Uterus (tissue), 4 donors: ENCODE results near the gene MPV17L. TPM values are rescaled to one million over a fixed set of nuclear protein-coding genes. Genes with fewer than 3 reads are reported as not detected.
"Not testable (repeated sequence)": the region's sequence is repeated elsewhere in the genome, so short reads cannot be mapped to it uniquely, and the experiment has no call there.

ENCODE experiments used
- DNase-seq, 2 donors: peaks; one replicate each; pipeline ENCODE4 v3.0.0-alpha.2; 2019 to 2020
- H3K27ac ChIP-seq, 2 donors: fragments of 200-600 bp; sonication (generic); 1 replicate in 1 of 2; 2 replicates in 1 of 2; pipeline ENCODE4 v1.5.1; 2016 to 2018
- H3K27me3 ChIP-seq, 2 donors: fragments of 200-600 bp; sonication (generic); one replicate each; pipeline ENCODE4 v1.5.1; 2018 to 2019; ENCODE audit warnings: control low read depth in 1 of 2
- H3K36me3 ChIP-seq, 2 donors: fragments of 200-600 bp; sonication (generic); one replicate each; pipeline ENCODE4 v1.5.1; 2019; ENCODE audit warnings: control low read depth in 1 of 2
- H3K4me1 ChIP-seq, 2 donors: fragments of 200-600 bp; sonication (generic); one replicate each; pipeline ENCODE4 v1.5.1; 2018 to 2019; ENCODE audit warnings: control low read depth in 1 of 2
- H3K4me3 ChIP-seq, 2 donors: fragments of 200-600 bp; sonication (generic); 1 replicate in 1 of 2; 2 replicates in 1 of 2; pipeline ENCODE4 v1.5.1; 2018 to 2019; ENCODE audit warnings: mild to moderate bottlenecking in 1 of 2
- H3K9me3 ChIP-seq, 2 donors: fragments of 200-600 bp; sonication (generic); one replicate each; pipeline ENCODE4 v1.5.1; 2019; ENCODE audit warnings: control low read depth in 1 of 2
- intact Hi-C: fragments of 100-400 bp; cut with DNase I; formaldehyde crosslinking; loops from one replicate; pipeline ENCODE4 v1.15.1; 2023; ENCODE audit warnings: low total_unique reads
- total RNA-seq, 4 donors: library from RNA; depleted of rRNA in 3 of 4; stranded (reverse); fragments of >200 nt in 3 of 4; gene quantifications; one replicate each; pipeline versions ENCODE4 v1.1.0 to v1.2.4, GENCODE V29; 2014 to 2023
- TF ChIP-seq, protein P1 (sequence below), 4 experiments: fragments of 200-600 bp in 2 of 4; fragments of 450-650 bp in 2 of 4; sonication (generic) in 2 of 4; IDR thresholded peaks; one replicate each; pipeline ENCODE4 v1.5.1; 2016 to 2019; ENCODE audit warnings: antibody characterized with exemption in 4 of 4, mild to moderate bottlenecking in 2 of 4, moderate library complexity in 1 of 4
- donor health status: DM: yes; HTN: yes; CAD: no.

Gene MPV17L
- total RNA-seq, result 10 to 100 TPM in 2 of 4 donors, 1 to 10 TPM in 2; 4.7 to 15.1 (median 11.8) TPM

DNA sequence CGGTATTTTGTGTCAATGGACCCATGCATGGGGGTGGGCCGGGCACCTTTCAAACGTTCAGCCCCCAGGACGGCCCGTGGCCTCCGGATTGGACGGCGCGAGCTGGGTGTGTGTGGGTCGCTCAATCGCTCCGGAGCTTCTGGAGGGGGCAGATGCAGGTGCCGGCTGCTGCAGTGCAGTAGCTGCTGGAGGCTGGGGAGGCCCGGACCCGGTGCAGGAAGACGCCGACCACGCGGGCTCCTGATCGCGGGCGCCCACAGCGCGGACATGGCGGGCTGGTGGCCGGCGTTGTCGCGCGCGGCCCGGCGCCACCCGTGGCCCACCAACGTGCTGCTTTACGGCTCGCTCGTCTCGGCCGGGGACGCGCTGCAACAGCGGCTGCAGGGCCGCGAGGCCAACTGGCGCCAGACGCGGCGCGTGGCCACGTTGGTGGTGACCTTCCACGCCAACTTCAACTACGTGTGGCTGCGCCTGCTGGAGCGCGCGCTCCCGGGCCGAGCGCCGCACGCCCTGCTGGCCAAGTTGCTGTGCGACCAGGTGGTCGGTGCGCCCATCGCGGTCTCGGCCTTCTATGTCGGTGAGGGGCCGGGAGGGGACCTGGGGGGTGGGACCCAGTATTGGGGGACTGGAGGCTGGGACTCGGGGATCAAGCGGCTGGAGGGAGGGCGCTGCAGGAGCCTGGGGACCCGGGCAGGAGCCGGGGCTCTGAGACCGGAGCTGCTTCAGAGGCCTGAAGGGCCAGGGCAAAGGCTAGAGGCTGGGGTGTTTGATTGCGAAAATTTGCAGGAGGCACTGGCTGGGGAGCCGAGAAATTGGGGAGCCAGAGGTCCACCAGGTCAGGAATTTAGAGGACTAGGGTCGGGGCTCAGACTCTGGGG is at the start of gene MPV17L:
Gene MPV17L (plus strand): TSS at position 124 of the 878 bp plus-strand sequence. CDS start 144 bp downstream, at position 268.
- DNase-seq, result peak; percentile 29 to 54
- Histone ChIP-seq H3K27ac (peak within 1 kb of the TSS; percentile 57 to 75), H3K4me3 (peak within 1 kb of the TSS; percentile 39 to 81)
- intact Hi-C loops, H3K4me1 ChIP-seq, H3K9me3 ChIP-seq, H3K36me3 ChIP-seq, H3K27me3 ChIP-seq: not testable (repeated sequence)
- TF ChIP-seq, protein P1, sequence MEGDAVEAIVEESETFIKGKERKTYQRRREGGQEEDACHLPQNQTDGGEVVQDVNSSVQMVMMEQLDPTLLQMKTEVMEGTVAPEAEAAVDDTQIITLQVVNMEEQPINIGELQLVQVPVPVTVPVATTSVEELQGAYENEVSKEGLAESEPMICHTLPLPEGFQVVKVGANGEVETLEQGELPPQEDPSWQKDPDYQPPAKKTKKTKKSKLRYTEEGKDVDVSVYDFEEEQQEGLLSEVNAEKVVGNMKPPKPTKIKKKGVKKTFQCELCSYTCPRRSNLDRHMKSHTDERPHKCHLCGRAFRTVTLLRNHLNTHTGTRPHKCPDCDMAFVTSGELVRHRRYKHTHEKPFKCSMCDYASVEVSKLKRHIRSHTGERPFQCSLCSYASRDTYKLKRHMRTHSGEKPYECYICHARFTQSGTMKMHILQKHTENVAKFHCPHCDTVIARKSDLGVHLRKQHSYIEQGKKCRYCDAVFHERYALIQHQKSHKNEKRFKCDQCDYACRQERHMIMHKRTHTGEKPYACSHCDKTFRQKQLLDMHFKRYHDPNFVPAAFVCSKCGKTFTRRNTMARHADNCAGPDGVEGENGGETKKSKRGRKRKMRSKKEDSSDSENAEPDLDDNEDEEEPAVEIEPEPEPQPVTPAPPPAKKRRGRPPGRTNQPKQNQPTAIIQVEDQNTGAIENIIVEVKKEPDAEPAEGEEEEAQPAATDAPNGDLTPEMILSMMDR (IDR thresholded peaks at IDR 0.05), result peak in 1 of 4 experiments; percentile 22

DNA sequence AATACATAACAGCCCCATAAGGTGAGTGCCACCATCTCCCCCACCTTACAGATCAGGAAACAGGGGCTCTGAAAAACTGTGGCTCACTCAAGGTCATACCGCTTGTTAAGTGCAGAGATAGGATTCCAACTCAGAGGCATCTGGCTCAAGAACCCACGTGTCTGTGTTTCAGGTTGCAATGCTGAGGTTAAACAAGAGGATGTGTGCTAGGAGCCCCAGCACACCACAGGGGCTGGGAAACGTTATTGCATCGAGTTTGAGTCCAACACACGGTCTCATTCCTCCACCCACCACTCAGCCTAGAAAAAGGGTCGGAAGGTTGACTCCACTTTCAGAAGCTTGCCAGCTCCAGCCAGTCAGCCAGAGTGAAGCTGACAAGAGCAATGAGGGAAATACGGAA is 46.8 kb upstream of the MPV17L start:
- intact Hi-C loops, H3K4me3 ChIP-seq, DNase-seq: not testable (repeated sequence)

GRCh38 chr16:15351251-15351650 is 44.3 kb upstream of the MPV17L start:
- H3K27ac ChIP-seq, H3K4me1 ChIP-seq, intact Hi-C loops, H3K27me3 ChIP-seq, H3K9me3 ChIP-seq, H3K4me3 ChIP-seq, H3K36me3 ChIP-seq: not testable (repeated sequence)
- DNase-seq, result peak in 1 of 2 donors; percentile 18

More for the DNA sequence above, 46.8 kb upstream of the MPV17L start:
- not testable (repeated sequence) for H3K27ac ChIP-seq, H3K27me3 ChIP-seq, H3K36me3 ChIP-seq, H3K9me3 ChIP-seq, H3K4me1 ChIP-seq

DNA sequence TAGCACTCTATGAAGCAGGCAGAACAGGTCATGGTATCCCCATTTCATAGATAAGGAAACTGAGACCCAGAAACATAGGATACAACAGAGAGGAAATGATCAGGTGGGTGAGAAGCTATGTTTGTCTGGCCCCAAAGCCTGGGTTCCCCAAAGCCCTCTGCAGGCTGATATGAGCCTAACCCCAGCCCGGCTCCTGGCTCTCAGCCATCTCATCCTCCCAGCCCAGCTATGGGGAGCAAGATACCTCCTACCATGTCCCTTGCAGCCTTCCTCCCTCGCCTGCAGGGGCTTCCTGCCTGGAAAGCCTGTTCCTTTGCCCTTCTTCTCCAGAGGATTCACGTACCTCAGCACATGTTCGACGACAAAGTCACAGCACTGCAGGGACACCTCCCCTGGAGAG is 43.8 kb upstream of the MPV17L start:
- H3K9me3 ChIP-seq, intact Hi-C loops, DNase-seq, H3K36me3 ChIP-seq, H3K27me3 ChIP-seq, H3K27ac ChIP-seq, H3K4me3 ChIP-seq, H3K4me1 ChIP-seq: not testable (repeated sequence)

DNA sequence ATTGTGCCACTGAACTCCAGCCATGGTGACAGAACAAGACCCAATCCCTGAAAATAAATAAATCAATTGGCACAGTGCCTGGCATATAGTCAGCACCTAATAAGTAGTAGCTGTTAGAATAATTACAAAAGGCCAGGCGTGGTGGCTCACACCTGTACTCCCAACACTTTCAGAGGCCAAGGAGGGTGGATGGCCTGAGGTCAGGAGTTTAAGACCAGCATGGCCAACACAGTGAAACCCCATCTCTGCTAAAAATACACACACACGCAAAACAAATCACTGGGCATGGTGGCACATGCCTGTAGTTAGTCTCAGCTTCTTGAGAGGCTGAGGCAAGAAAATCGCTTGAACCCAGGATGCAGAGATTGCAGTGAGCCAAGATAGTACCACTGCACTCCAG is 42.7 kb upstream of the MPV17L start:
- intact Hi-C loops, H3K36me3 ChIP-seq, H3K9me3 ChIP-seq, H3K4me3 ChIP-seq, DNase-seq, H3K27me3 ChIP-seq, H3K4me1 ChIP-seq, H3K27ac ChIP-seq: not testable (repeated sequence)

- intact Hi-C loops, DNase-seq, H3K9me3 ChIP-seq, H3K4me1 ChIP-seq, H3K27me3 ChIP-seq, H3K4me3 ChIP-seq, H3K36me3 ChIP-seq, H3K27ac ChIP-seq: not testable (repeated sequence)
Measured at GRCh38 chr16:15354846-15355245, 40.7 kb upstream of the MPV17L start.

- H3K27ac ChIP-seq, DNase-seq, H3K36me3 ChIP-seq, H3K4me3 ChIP-seq, H3K4me1 ChIP-seq, intact Hi-C loops, H3K27me3 ChIP-seq, H3K9me3 ChIP-seq: not testable (repeated sequence)
Measured at GRCh38 chr16:15357495-15357894, 38.1 kb upstream of the MPV17L start.

DNA sequence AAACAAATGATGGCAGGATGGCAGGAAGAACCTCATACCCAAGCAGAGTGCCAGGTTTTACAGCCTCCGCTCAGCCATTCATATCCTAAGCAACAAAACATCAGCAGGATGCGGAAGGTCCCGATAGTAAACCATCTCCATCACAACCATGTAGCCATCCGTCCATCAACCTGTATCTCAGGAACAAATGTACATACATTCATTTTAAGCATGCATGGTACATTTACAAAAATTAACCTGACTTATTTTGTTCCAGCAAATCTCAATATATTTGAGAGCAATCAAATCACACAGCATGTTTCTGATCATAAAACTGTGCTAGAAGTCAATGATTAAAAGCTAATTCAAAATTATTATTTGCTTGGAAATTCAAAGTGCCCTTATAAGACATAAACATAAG is 17.4 kb upstream of the MPV17L start, which contains the start of gene NPIPA5:
Gene NPIPA5 (minus strand): TSS at position 101 of the 400 bp plus-strand sequence. CDS start 0 bp downstream, at position 101.
- H3K36me3 ChIP-seq, H3K4me3 ChIP-seq, intact Hi-C loops, H3K27me3 ChIP-seq, DNase-seq, H3K27ac ChIP-seq, H3K4me1 ChIP-seq, H3K9me3 ChIP-seq: not testable (repeated sequence)

DNA sequence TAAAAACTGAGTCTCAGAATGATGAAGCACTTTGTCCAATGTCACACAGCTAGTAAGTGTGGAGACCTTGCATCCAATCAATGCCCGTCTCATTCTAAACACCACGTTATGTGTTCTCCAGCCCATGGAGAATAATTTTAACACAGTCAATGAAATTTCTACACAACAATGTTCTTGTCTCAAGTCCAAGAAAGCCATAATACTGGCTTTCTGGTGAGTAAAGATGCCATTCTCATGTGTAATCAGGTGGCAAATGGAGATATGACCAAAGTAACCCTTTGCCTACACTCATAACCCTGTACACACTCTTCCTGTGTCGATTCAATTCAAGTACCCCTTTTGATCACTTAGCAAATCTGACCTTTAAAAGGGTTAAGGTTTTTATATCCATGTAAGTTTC is 12.7 kb upstream of the MPV17L start:
- H3K9me3 ChIP-seq, DNase-seq, H3K27me3 ChIP-seq, H3K36me3 ChIP-seq, H3K4me3 ChIP-seq, H3K27ac ChIP-seq, intact Hi-C loops, H3K4me1 ChIP-seq: not testable (repeated sequence)

DNA sequence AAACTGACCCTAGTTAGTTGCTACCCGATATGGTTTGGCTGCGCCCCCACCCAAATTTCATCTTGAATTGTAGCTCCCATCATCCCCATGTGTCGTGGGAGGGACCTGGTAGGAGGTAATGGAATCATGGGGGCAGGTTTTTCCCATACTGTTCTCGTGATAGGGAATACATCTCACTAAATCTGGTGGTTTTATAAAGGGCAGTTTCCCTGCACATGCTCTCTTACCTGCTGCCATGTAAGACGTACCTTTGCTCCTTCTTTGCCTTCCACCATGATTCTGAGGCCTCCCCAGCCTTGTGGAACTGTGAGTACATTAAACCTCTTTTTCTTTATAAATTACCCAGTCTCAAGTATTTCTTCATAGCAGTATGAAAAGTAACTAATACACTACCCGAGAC is 7.5 kb upstream of the MPV17L start:
- DNase-seq, H3K36me3 ChIP-seq, intact Hi-C loops, H3K4me1 ChIP-seq, H3K27me3 ChIP-seq, H3K9me3 ChIP-seq, H3K4me3 ChIP-seq, H3K27ac ChIP-seq: not testable (repeated sequence)

DNA sequence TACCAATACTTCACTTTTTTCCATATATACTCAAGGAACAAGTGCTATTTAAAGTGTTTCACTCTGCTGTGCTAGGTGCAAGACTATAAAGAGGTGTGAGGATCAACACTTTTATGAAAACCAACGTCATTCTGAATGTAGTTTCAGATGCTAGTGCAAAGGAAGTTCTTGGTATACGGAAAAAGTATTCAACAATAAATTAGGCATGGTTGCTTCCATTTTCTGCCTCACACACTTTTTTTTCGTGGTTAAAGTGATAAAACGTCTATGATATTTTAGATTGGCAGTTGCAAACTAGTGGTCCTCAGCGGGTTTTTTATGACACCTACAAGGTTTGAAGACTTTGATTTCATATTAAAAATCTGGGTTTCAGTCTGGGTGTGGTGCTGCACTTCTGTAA is 5.6 kb upstream of the MPV17L start:
- H3K4me1 ChIP-seq, intact Hi-C loops, H3K9me3 ChIP-seq, H3K27me3 ChIP-seq, DNase-seq, H3K4me3 ChIP-seq, H3K36me3 ChIP-seq, H3K27ac ChIP-seq: not testable (repeated sequence)

GRCh38 chr16:15393025-15393424 is 2.5 kb upstream of the MPV17L start:
- H3K9me3 ChIP-seq, H3K36me3 ChIP-seq, H3K4me3 ChIP-seq, H3K4me1 ChIP-seq, H3K27ac ChIP-seq, H3K27me3 ChIP-seq, intact Hi-C loops, DNase-seq: not testable (repeated sequence)

GRCh38 chr16:15396509-15396829 is 915 bp downstream of the MPV17L start:
- H3K4me3 ChIP-seq, result peak overlapping the region; percentile 39 to 81
- H3K27me3 ChIP-seq, DNase-seq, H3K36me3 ChIP-seq, intact Hi-C loops, H3K4me1 ChIP-seq, H3K9me3 ChIP-seq: not testable (repeated sequence)
- H3K27ac ChIP-seq, result peak overlapping the region; percentile 57 to 75
